ENCODE measurements around the gene CDAN1. TPM values are rescaled to one million over a fixed set of nuclear protein-coding genes. Genes with fewer than 3 reads are reported as not detected.

CDAN1 gene
- total and polyA plus RNA-seq, 2 donors (not counting 1 experiment from before 2014, with no cell fraction given), result 3.0 to 8.9 TPM

DNA sequence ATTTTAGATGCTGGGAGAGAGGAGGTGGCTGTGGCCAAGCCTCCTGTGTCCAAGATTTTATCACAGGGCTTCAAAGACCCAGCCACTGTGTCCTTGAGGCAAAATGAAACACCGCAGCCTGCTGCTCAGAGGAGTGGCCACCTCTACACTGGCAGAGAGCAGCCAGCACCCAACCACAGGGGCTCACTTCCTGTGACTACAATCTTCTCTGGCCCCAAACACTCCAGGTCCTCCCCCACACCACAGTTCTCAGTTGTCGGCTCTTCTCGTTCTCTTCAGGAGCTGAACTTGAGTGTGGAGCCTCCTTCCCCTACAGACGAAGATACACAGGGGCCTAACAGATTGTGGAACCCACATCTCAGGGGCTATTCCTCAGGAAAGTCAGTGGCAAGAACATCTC is 45.6 kb downstream of the CDAN1 start:
- no peaks in the 10 kb centered on the region for H3K4me1 ChIP-seq (ENCODE audit: control insufficient read depth, extremely low read depth, insufficient read depth, low read length)
- no peak for DNase-seq (ENCODE audit: low read depth in 2 of 2)
- no peak for TF ChIP-seq EZH2 (IDR thresholded peaks at IDR 0.05; ENCODE audit: low read length, missing control alignments)
- TF ChIP-seq, protein P1, sequence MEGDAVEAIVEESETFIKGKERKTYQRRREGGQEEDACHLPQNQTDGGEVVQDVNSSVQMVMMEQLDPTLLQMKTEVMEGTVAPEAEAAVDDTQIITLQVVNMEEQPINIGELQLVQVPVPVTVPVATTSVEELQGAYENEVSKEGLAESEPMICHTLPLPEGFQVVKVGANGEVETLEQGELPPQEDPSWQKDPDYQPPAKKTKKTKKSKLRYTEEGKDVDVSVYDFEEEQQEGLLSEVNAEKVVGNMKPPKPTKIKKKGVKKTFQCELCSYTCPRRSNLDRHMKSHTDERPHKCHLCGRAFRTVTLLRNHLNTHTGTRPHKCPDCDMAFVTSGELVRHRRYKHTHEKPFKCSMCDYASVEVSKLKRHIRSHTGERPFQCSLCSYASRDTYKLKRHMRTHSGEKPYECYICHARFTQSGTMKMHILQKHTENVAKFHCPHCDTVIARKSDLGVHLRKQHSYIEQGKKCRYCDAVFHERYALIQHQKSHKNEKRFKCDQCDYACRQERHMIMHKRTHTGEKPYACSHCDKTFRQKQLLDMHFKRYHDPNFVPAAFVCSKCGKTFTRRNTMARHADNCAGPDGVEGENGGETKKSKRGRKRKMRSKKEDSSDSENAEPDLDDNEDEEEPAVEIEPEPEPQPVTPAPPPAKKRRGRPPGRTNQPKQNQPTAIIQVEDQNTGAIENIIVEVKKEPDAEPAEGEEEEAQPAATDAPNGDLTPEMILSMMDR (conservative IDR thresholded peaks at IDR 0.05 in 1 of 2, IDR thresholded peaks at IDR 0.05 in 1 of 2; ENCODE audit: low read depth in 1 of 2, low read length in 2 of 2), result no peak
- H4K20me1 ChIP-seq (ENCODE audit: control insufficient read depth, extremely low read depth, insufficient read depth, low read length), result no peaks in the 10 kb centered on the region
- no peak overlapping the region for H3K9ac ChIP-seq (ENCODE audit: insufficient read depth, low read length)
- H3K9me3 ChIP-seq (ENCODE audit: control insufficient read depth, insufficient read depth, low read depth, low read length), result no peaks in the 10 kb centered on the region
- no peaks in the 10 kb centered on the region for H3K27me3 ChIP-seq (ENCODE audit: control insufficient read depth, insufficient read depth, low read length)
- H3K27ac ChIP-seq (ENCODE audit: insufficient read depth, low read length), result no peak overlapping the region
- no peaks in the 10 kb centered on the region for H3K79me2 ChIP-seq (ENCODE audit: control insufficient read depth, insufficient read depth, low read length)
- no peak overlapping the region for H3K4me3 ChIP-seq (replicated peaks in 1 of 4; ENCODE audit: control extremely low read depth in 1 of 4, insufficient read depth in 1 of 4, low read depth in 3 of 4, low read length in 4 of 4)
- no peak overlapping the region for H2AFZ ChIP-seq (ENCODE audit: low read length)
- peaks cover 4% of the 10 kb centered on the region for H3K36me3 ChIP-seq (ENCODE audit: control insufficient read depth, insufficient read depth, low read length)
- H3K4me2 ChIP-seq (ENCODE audit: extremely low read depth, insufficient read depth, low read length), result no peak overlapping the region

DNA sequence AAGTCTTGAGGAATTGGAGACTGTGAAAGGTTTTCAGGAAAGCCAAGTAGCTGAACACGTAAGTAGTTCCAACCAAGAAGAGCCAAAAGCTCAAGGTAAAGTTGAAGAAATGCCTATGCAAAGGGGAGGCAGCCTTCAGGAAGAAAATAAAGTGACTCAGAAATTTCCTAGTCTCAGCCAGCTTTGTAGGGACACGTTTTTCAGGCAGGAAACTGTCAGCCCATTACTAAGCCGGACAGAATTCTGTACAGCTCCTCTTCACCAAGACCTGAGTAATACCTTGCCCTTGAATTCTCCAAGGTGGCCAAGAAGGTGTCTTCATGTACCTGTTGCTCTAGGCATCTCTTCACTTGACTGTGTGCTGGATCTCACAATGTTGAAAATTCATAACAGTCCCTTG is 48.6 kb downstream of the CDAN1 start:
- Histone ChIP-seq H3K4me3 (replicated peaks in 1 of 4; ENCODE audit: control extremely low read depth in 1 of 4, insufficient read depth in 1 of 4, low read depth in 3 of 4, low read length in 4 of 4) (no peak overlapping the region), H3K27ac (ENCODE audit: insufficient read depth, low read length) (no peak overlapping the region), H2AFZ (ENCODE audit: low read length) (no peak overlapping the region), H3K27me3 (ENCODE audit: control insufficient read depth, insufficient read depth, low read length) (no peaks in the 10 kb centered on the region), H3K4me2 (ENCODE audit: extremely low read depth, insufficient read depth, low read length) (no peak overlapping the region), H4K20me1 (ENCODE audit: control insufficient read depth, extremely low read depth, insufficient read depth, low read length) (no peaks in the 10 kb centered on the region), H3K9me3 (ENCODE audit: control insufficient read depth, insufficient read depth, low read depth, low read length) (no peaks in the 10 kb centered on the region), H3K9ac (ENCODE audit: insufficient read depth, low read length) (no peak overlapping the region), H3K36me3 (ENCODE audit: control insufficient read depth, insufficient read depth, low read length) (peaks cover 3% of the 10 kb centered on the region), H3K4me1 (ENCODE audit: control insufficient read depth, extremely low read depth, insufficient read depth, low read length) (no peaks in the 10 kb centered on the region), H3K79me2 (ENCODE audit: control insufficient read depth, insufficient read depth, low read length) (no peaks in the 10 kb centered on the region)
- no peak for DNase-seq (ENCODE audit: low read depth in 2 of 2)
- TF ChIP-seq, protein P1 (conservative IDR thresholded peaks at IDR 0.05 in 1 of 2, IDR thresholded peaks at IDR 0.05 in 1 of 2; ENCODE audit: low read depth in 1 of 2, low read length in 2 of 2), result no peak
- TF ChIP-seq EZH2 (IDR thresholded peaks at IDR 0.05; ENCODE audit: low read length, missing control alignments), result no peak

DNA sequence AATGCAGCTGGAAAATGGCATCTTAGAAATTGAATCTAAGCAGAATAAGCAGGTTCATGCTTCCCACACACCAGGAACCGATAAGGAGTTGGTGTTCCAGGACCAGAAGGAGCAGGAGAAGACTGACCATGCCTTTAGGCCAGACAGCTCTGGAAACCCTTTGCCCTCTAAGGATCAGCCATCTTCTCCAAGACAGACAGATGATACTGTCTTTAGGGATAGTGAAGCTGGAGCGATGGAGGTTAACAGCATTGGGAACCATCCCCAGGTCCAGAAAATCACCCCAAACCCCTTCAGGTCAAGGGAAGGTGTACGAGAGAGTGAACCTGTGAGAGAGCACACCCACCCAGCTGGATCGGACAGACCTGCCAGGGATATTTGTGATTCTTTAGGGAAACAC is 49.2 kb downstream of the CDAN1 start:
- Histone ChIP-seq H2AFZ (ENCODE audit: low read length) (no peak overlapping the region), H3K4me2 (ENCODE audit: extremely low read depth, insufficient read depth, low read length) (no peak overlapping the region), H4K20me1 (ENCODE audit: control insufficient read depth, extremely low read depth, insufficient read depth, low read length) (no peaks in the 10 kb centered on the region), H3K79me2 (ENCODE audit: control insufficient read depth, insufficient read depth, low read length) (no peaks in the 10 kb centered on the region), H3K9me3 (ENCODE audit: control insufficient read depth, insufficient read depth, low read depth, low read length) (no peaks in the 10 kb centered on the region), H3K27ac (ENCODE audit: insufficient read depth, low read length) (no peak overlapping the region), H3K27me3 (ENCODE audit: control insufficient read depth, insufficient read depth, low read length) (no peaks in the 10 kb centered on the region), H3K9ac (ENCODE audit: insufficient read depth, low read length) (no peak overlapping the region), H3K4me3 (replicated peaks in 1 of 4; ENCODE audit: control extremely low read depth in 1 of 4, insufficient read depth in 1 of 4, low read depth in 3 of 4, low read length in 4 of 4) (no peak overlapping the region), H3K36me3 (ENCODE audit: control insufficient read depth, insufficient read depth, low read length) (peaks cover 5% of the 10 kb centered on the region), H3K4me1 (ENCODE audit: control insufficient read depth, extremely low read depth, insufficient read depth, low read length) (no peaks in the 10 kb centered on the region)
- no peak for DNase-seq (ENCODE audit: low read depth in 2 of 2)
- TF ChIP-seq EZH2 (IDR thresholded peaks at IDR 0.05; ENCODE audit: low read length, missing control alignments), result no peak
- TF ChIP-seq, protein P1 (conservative IDR thresholded peaks at IDR 0.05 in 1 of 2, IDR thresholded peaks at IDR 0.05 in 1 of 2; ENCODE audit: low read depth in 1 of 2, low read length in 2 of 2), result no peak
